Renal pelvis (tissue), 12 donors: ENCODE measurements around the gene TFE3. TPM values are rescaled to one million over a fixed set of nuclear protein-coding genes. Genes with fewer than 3 reads are reported as not detected.
A peak's percentile ranks its signal among the peaks of the same experiment; 100 is the strongest.

Experiments
- DNase-seq: peaks from one replicate; pipeline ENCODE4 v3.0.0-alpha.2; 2013
- long read RNA-seq, 16 experiments: transcript quantifications; one replicate each; lab custom pipeline, GENCODE V29; 2026
- polyA plus RNA-seq, 3 donors: library from polyadenylated mRNA; unstranded; fragments of 120-200 nt; gene quantifications; one replicate each; pipeline ENCODE4 v1.2.1, GENCODE V29; 2013; ENCODE audit not compliant: insufficient read length in 3 of 3

TFE3 gene
- 10 to 100 TPM; 31.8 to 38.9 (median 37.5) TPM for polyA plus RNA-seq
- long read RNA-seq, donor 1, transcript TFE3-201 (10 exons, 3,415 nt), result major isoform, 5 of 5 reads
- long read RNA-seq, donor 1, partial matches to known transcripts, result 0 of 5 reads
- long read RNA-seq, donor 1, other reads (novel, unspliced or antisense), result 0 of 5 reads
- long read RNA-seq, donor 2, partial matches to known transcripts, result 8 of 15 reads
- long read RNA-seq, donor 2, other reads (novel, unspliced or antisense), result 0 of 15 reads
- long read RNA-seq, donor 3, partial matches to known transcripts, result 0 of 3 reads
- long read RNA-seq, donor 3, other reads (novel, unspliced or antisense), result 0 of 3 reads
- long read RNA-seq, donor 4, transcript TFE3-204 (10 exons, 3,279 nt), result minor isoform, 5 of 12 reads
- long read RNA-seq, donor 4, transcript TFE3-201 (10 exons, 3,415 nt), result major isoform, 7 of 12 reads
- long read RNA-seq, donor 4, partial matches to known transcripts, result 0 of 12 reads
- long read RNA-seq, donor 4, other reads (novel, unspliced or antisense), result 0 of 12 reads
- long read RNA-seq, donor 5, partial matches to known transcripts, result 0 of 2 reads
- long read RNA-seq, donor 5, other reads (novel, unspliced or antisense), result 0 of 2 reads
- long read RNA-seq, donor 6, transcript TFE3-201 (10 exons, 3,415 nt), result major isoform, 6 of 27 reads
- long read RNA-seq, donor 6, transcript TFE3-204 (10 exons, 3,279 nt), result major isoform, 6 of 27 reads
- long read RNA-seq, donor 6, partial matches to known transcripts, result 12 of 27 reads
- long read RNA-seq, donor 6, other reads (novel, unspliced or antisense), result 0 of 27 reads
- long read RNA-seq, donor 7, partial matches to known transcripts, result 18 of 23 reads
- long read RNA-seq, donor 7, other reads (novel, unspliced or antisense), result 0 of 23 reads
- long read RNA-seq, donor 8, partial matches to known transcripts, result 0 of 3 reads
- long read RNA-seq, donor 8, other reads (novel, unspliced or antisense), result 0 of 3 reads
- long read RNA-seq, donor 9, transcript TFE3-201 (10 exons, 3,415 nt), result major isoform, 5 of 22 reads
- long read RNA-seq, donor 9, partial matches to known transcripts, result 14 of 22 reads
- long read RNA-seq, donor 9, other reads (novel, unspliced or antisense), result 0 of 22 reads
- long read RNA-seq, donor 10, partial matches to known transcripts, result 12 of 18 reads
- long read RNA-seq, donor 10, other reads (novel, unspliced or antisense), result 0 of 18 reads
- long read RNA-seq, donor 11, partial matches to known transcripts, result 8 of 10 reads
- long read RNA-seq, donor 11, other reads (novel, unspliced or antisense), result 0 of 10 reads
- long read RNA-seq, donor 12, transcript TFE3-201 (10 exons, 3,415 nt), result major isoform, 10 of 35 reads
- long read RNA-seq, donor 12, transcript TFE3-204 (10 exons, 3,279 nt), result minor isoform, 5 of 35 reads
- long read RNA-seq, donor 12, partial matches to known transcripts, result 20 of 35 reads
- long read RNA-seq, donor 12, other reads (novel, unspliced or antisense), result 0 of 35 reads
- long read RNA-seq, donor 13, partial matches to known transcripts, result 0 of 4 reads
- long read RNA-seq, donor 13, other reads (novel, unspliced or antisense), result 0 of 4 reads
- long read RNA-seq, donor 14, transcript TFE3-201 (10 exons, 3,415 nt), result major isoform, 6 of 39 reads
- long read RNA-seq, donor 14, transcript TFE3-205 (2 exons, 758 nt), result minor isoform, 5 of 39 reads
- long read RNA-seq, donor 14, transcript TFE3-204 (10 exons, 3,279 nt), result minor isoform, 5 of 39 reads
- long read RNA-seq, donor 14, partial matches to known transcripts, result 23 of 39 reads
- long read RNA-seq, donor 14, other reads (novel, unspliced or antisense), result 0 of 39 reads
- long read RNA-seq, donor 15, transcript TFE3-201 (10 exons, 3,415 nt), result major isoform, 5 of 23 reads
- long read RNA-seq, donor 15, partial matches to known transcripts, result 16 of 23 reads
- long read RNA-seq, donor 15, other reads (novel, unspliced or antisense), result 0 of 23 reads
- long read RNA-seq, donor 16, partial matches to known transcripts, result 9 of 14 reads
- long read RNA-seq, donor 16, other reads (novel, unspliced or antisense), result 0 of 14 reads

GRCh38 chrX:49043220-49043986 lies at the start of gene TFE3:
TFE3 (minus strand) TSS chrX:49043357; CDS start chrX:49043226, 131 bp downstream.
- DNase-seq, result peak; percentile 98

GRCh38 chrX:49089553-49089952 lies 46.4 kb upstream of the TFE3 start:
- no peak for DNase-seq

- DNase-seq, result no peak
Measured at GRCh38 chrX:49082271-49082871, 39.2 kb upstream of the TFE3 start.

- peak; percentile 72 for DNase-seq
Measured at GRCh38 chrX:49079489-49080428, 36.6 kb upstream of the TFE3 start, which contains the start of gene WDR45. WDR45 (minus strand) TSS chrX:49079887; CDS start chrX:49078095, 1,792 bp downstream.

- DNase-seq, result no peak
Measured at GRCh38 chrX:49077941-49078340, 34.8 kb upstream of the TFE3 start.

GRCh38 chrX:49075347-49075746 lies 32.2 kb upstream of the TFE3 start:
- no peak for DNase-seq

- DNase-seq, result peak; percentile 88
Measured at GRCh38 chrX:49073601-49074575, 30.7 kb upstream of the TFE3 start, which contains the start of gene PRAF2. PRAF2 (minus strand) TSS chrX:49074002; CDS start chrX:49073987, 15 bp downstream.

- DNase-seq, result no peak
Measured at GRCh38 chrX:49072712-49073095, 29.5 kb upstream of the TFE3 start.

GRCh38 chrX:49071877-49072711 lies 28.9 kb upstream of the TFE3 start:
- peak; percentile 76 for DNase-seq

GRCh38 chrX:49070988-49071387 lies 27.8 kb upstream of the TFE3 start:
- DNase-seq, result no peak

GRCh38 chrX:49069038-49069437 lies 25.9 kb upstream of the TFE3 start:
- DNase-seq, result no peak

GRCh38 chrX:49067285-49068120 lies 24.3 kb upstream of the TFE3 start:
- DNase-seq, result no peak

- DNase-seq, result no peak
Measured at GRCh38 chrX:49066690-49067089, 23.5 kb upstream of the TFE3 start.

- DNase-seq, result no peak
Measured at GRCh38 chrX:49066278-49066677, 23.1 kb upstream of the TFE3 start.
